HepG2 (cell line): Measurements from ENCODE around the gene HDAC5. TPM values are rescaled to one million over a fixed set of nuclear protein-coding genes. Genes with fewer than 3 reads are reported as not detected.

Source experiments
- CBFB ChIP-seq: sonication (generic); formaldehyde crosslinking; IDR thresholded peaks from 2 replicates; pipeline ENCODE4 v1.4.0; 2020; ENCODE audit warnings: missing genetic modification reagents
- FLYWCH1 ChIP-seq: sonication (generic); formaldehyde crosslinking; IDR thresholded peaks from 2 replicates; pipeline ENCODE4 v1.8.1; 2023; ENCODE audit warnings: mild to moderate bottlenecking, missing genetic modification reagents
- KMT2B ChIP-seq: IDR thresholded peaks from 2 replicates; pipeline ENCODE4 v1.6.1; 2016; ENCODE audit warnings: missing genetic modification reagents, missing compliant biosample characterization
- MIER2 ChIP-seq: IDR thresholded peaks from 2 replicates; pipeline ENCODE4 v1.6.1; 2016; ENCODE audit warnings: missing biosample characterization, missing genetic modification reagents
- MXD4 ChIP-seq: IDR thresholded peaks from 2 replicates; pipeline ENCODE4 v1.6.1; 2016; ENCODE audit warnings: mild to moderate bottlenecking, missing biosample characterization, missing genetic modification reagents
- MXI1 ChIP-seq: IDR thresholded peaks from 3 replicates; pipeline ENCODE4 v1.6.1; 2012; ENCODE audit warnings: low read depth, low read length, inconsistent platforms, borderline replicate concordance
- NFIB ChIP-seq: sonication (generic); formaldehyde crosslinking; IDR thresholded peaks from 2 replicates; pipeline ENCODE4 v1.9.0; 2021; ENCODE audit warnings: missing genetic modification reagents, mild to moderate bottlenecking, borderline replicate concordance
- NR3C1 ChIP-seq: sonication (generic); formaldehyde crosslinking; IDR thresholded peaks from 2 replicates; pipeline ENCODE4 v1.4.0; 2020; ENCODE audit warnings: missing genetic modification reagents
- RXRA ChIP-seq: sonication (generic); formaldehyde crosslinking; IDR thresholded peaks from 2 replicates; pipeline ENCODE4 v1.5.1; 2020; ENCODE audit warnings: missing genetic modification reagents
- SP2 ChIP-seq: sonication (generic); formaldehyde crosslinking; IDR thresholded peaks from 2 replicates; pipeline ENCODE4 v1.5.1; 2020; ENCODE audit warnings: mild to moderate bottlenecking, missing genetic modification reagents
- SP5 ChIP-seq: IDR thresholded peaks from 2 replicates; pipeline ENCODE4 v1.6.1; 2016; ENCODE audit warnings: low read depth, borderline replicate concordance
- THYN1 ChIP-seq: sonication (generic); formaldehyde crosslinking; IDR thresholded peaks from 2 replicates; pipeline ENCODE4 v1.8.1; 2023; ENCODE audit warnings: low read depth, mild to moderate bottlenecking, moderate library complexity, missing genetic modification reagents, borderline replicate concordance
- ZFX ChIP-seq: sonication (generic); formaldehyde crosslinking; IDR thresholded peaks from 2 replicates; pipeline ENCODE4 v1.4.0; 2020; ENCODE audit warnings: mild to moderate bottlenecking, low read depth, missing genetic modification reagents, moderate library complexity
- ZMAT3 ChIP-seq: sonication (generic); formaldehyde crosslinking; conservative IDR thresholded peaks from 2 replicates; pipeline ENCODE4 v1.7.0; 2021; ENCODE audit warnings: missing genetic modification reagents
- ZNF230 ChIP-seq: sonication (generic); formaldehyde crosslinking; IDR thresholded peaks from 2 replicates; pipeline ENCODE4 v1.4.0; 2020; ENCODE audit warnings: mild to moderate bottlenecking, missing genetic modification reagents
- ZNF547 ChIP-seq: sonication (generic); formaldehyde crosslinking; IDR thresholded peaks from 2 replicates; pipeline ENCODE4 v1.5.1; 2020; ENCODE audit warnings: mild to moderate bottlenecking, missing genetic modification reagents
- ZNF644 ChIP-seq: IDR thresholded peaks from 2 replicates; pipeline ENCODE4 v1.6.1; 2016; ENCODE audit warnings: low read depth
- ZNF737 ChIP-seq: sonication (generic); formaldehyde crosslinking; IDR thresholded peaks from 2 replicates; pipeline ENCODE4 v1.5.0; 2020; ENCODE audit warnings: missing genetic modification reagents, mild to moderate bottlenecking, borderline replicate concordance
- ZNF790 ChIP-seq: sonication (generic); formaldehyde crosslinking; IDR thresholded peaks from 2 replicates; pipeline ENCODE4 v1.8.0; 2022; ENCODE audit warnings: missing genetic modification reagents, mild to moderate bottlenecking, borderline replicate concordance
- polyA plus RNA-seq, 8 experiments: library from polyadenylated mRNA; depleted of rRNA in 3 of 8; stranded (reverse) in 7 of 8; unstranded in 1 of 8; fragments of >200 nt; fragmentation: Illumina TruSeq in 4 of 8; extraction: Trizol in 4 of 8; gene quantifications; 2 replicates each; pipeline versions ENCODE4 v1.2.1 to v1.2.3, GENCODE V29; 2011 to 2016; ENCODE audit warnings: low read depth in 4 of 8, missing spikeins in 1 of 8, mixed read lengths in 1 of 8; ENCODE audit not compliant: insufficient read depth in 1 of 8
- total RNA-seq, 5 experiments: library from RNA; depleted of rRNA; stranded (reverse); fragments of >200 nt; fragmentation: Illumina TruSeq; extraction: Trizol; gene quantifications; 2 replicates each; pipeline ENCODE4 v1.2.3, GENCODE V29; 2016; ENCODE audit warnings: low read depth in 1 of 5
- TF ChIP-seq, protein P1 (sequence below): sonication (generic); formaldehyde crosslinking; IDR thresholded peaks from 2 replicates; pipeline ENCODE4 v1.5.0; 2020; ENCODE audit warnings: mild to moderate bottlenecking, missing genetic modification reagents, moderate library complexity
- TF ChIP-seq, protein P2 (sequence below): sonication (generic); formaldehyde crosslinking; IDR thresholded peaks from 2 replicates; pipeline ENCODE4 v1.4.0; 2020; ENCODE audit warnings: low read depth, missing genetic modification reagents
- TF ChIP-seq, protein P3 (sequence below): IDR thresholded peaks from 2 replicates; pipeline ENCODE4 v1.6.1; 2016; ENCODE audit warnings: low read depth, control low read depth
- TF ChIP-seq, protein P4 (sequence below): IDR thresholded peaks from 2 replicates; pipeline ENCODE4 v1.6.1; 2018; ENCODE audit warnings: missing genetic modification reagents, mild to moderate bottlenecking, missing compliant biosample characterization

HDAC5 gene
- total and polyA plus RNA-seq, 2 of the 13 experiments (the other 11 are each of a cell fraction or from before 2014, with no cell fraction given), result 46.4 to 85.4 TPM

GRCh38 chr17:44066204-44066930, 57.1 kb downstream of the HDAC5 start, which contains the start of gene LSM12 (continued):
- TF ChIP-seq MXI1 (peak; percentile 65; the same call in 1 of the 3 replicates), NFIB (CRISPR knock-in tag) (no peak), ZNF737 (CRISPR knock-in tag) (no peak), ZFX (CRISPR knock-in tag) (peak; percentile 96), ZNF644 (CRISPR knock-in tag) (no peak), NR3C1 (CRISPR knock-in tag) (no peak), MXD4 (CRISPR knock-in tag) (no peak), ZNF230 (CRISPR knock-in tag) (0 out of 2 replicates have a peak, but pooled peaks have one; percentile 66), MIER2 (CRISPR knock-in tag) (0 out of 2 replicates have a peak, but pooled peaks have one; percentile 9), ZMAT3 (peak; percentile 16; the same call in 1 of the 2 replicates), CBFB (CRISPR knock-in tag) (no peak), FLYWCH1 (no peak), KMT2B (no peak), SP2 (CRISPR knock-in tag) (peak; percentile 16; the same call in 1 of the 2 replicates), RXRA (no peak), ZNF547 (CRISPR knock-in tag) (peak; percentile 94; the same call in 1 of the 2 replicates), THYN1 (CRISPR knock-in tag) (no peak), SP5 (CRISPR knock-in tag) (no peak), ZNF790 (CRISPR knock-in tag) (no peak; the same call in 1 of the 2 replicates)
- TF ChIP-seq, protein P1, sequence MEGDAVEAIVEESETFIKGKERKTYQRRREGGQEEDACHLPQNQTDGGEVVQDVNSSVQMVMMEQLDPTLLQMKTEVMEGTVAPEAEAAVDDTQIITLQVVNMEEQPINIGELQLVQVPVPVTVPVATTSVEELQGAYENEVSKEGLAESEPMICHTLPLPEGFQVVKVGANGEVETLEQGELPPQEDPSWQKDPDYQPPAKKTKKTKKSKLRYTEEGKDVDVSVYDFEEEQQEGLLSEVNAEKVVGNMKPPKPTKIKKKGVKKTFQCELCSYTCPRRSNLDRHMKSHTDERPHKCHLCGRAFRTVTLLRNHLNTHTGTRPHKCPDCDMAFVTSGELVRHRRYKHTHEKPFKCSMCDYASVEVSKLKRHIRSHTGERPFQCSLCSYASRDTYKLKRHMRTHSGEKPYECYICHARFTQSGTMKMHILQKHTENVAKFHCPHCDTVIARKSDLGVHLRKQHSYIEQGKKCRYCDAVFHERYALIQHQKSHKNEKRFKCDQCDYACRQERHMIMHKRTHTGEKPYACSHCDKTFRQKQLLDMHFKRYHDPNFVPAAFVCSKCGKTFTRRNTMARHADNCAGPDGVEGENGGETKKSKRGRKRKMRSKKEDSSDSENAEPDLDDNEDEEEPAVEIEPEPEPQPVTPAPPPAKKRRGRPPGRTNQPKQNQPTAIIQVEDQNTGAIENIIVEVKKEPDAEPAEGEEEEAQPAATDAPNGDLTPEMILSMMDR (CRISPR knock-in tag), result no peak
- TF ChIP-seq, protein P2, sequence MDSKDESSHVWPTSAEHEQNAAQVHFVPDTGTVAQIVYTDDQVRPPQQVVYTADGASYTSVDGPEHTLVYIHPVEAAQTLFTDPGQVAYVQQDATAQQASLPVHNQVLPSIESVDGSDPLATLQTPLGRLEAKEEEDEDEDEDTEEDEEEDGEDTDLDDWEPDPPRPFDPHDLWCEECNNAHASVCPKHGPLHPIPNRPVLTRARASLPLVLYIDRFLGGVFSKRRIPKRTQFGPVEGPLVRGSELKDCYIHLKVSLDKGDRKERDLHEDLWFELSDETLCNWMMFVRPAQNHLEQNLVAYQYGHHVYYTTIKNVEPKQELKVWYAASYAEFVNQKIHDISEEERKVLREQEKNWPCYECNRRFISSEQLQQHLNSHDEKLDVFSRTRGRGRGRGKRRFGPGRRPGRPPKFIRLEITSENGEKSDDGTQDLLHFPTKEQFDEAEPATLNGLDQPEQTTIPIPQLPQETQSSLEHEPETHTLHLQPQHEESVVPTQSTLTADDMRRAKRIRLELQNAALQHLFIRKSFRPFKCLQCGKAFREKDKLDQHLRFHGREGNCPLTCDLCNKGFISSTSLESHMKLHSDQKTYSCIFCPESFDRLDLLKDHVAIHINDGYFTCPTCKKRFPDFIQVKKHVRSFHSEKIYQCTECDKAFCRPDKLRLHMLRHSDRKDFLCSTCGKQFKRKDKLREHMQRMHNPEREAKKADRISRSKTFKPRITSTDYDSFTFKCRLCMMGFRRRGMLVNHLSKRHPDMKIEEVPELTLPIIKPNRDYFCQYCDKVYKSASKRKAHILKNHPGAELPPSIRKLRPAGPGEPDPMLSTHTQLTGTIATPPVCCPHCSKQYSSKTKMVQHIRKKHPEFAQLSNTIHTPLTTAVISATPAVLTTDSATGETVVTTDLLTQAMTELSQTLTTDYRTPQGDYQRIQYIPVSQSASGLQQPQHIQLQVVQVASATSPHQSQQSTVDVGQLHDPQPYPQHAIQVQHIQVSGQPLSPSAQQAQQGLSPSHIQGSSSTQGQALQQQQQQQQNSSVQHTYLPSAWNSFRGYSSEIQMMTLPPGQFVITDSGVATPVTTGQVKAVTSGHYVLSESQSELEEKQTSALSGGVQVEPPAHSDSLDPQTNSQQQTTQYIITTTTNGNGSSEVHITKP, result no peak
- TF ChIP-seq, protein P3, sequence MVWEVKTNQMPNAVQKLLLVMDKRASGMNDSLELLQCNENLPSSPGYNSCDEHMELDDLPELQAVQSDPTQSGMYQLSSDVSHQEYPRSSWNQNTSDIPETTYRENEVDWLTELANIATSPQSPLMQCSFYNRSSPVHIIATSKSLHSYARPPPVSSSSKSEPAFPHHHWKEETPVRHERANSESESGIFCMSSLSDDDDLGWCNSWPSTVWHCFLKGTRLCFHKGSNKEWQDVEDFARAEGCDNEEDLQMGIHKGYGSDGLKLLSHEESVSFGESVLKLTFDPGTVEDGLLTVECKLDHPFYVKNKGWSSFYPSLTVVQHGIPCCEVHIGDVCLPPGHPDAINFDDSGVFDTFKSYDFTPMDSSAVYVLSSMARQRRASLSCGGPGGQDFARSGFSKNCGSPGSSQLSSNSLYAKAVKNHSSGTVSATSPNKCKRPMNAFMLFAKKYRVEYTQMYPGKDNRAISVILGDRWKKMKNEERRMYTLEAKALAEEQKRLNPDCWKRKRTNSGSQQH (CRISPR knock-in tag), result peak; percentile 3; the same call in 1 of the 2 replicates
- TF ChIP-seq, protein P4, sequence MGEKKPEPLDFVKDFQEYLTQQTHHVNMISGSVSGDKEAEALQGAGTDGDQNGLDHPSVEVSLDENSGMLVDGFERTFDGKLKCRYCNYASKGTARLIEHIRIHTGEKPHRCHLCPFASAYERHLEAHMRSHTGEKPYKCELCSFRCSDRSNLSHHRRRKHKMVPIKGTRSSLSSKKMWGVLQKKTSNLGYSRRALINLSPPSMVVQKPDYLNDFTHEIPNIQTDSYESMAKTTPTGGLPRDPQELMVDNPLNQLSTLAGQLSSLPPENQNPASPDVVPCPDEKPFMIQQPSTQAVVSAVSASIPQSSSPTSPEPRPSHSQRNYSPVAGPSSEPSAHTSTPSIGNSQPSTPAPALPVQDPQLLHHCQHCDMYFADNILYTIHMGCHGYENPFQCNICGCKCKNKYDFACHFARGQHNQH, result no peak
